GM12891 (cell line): ENCODE measurements around the gene USP1.

Experiments used
- DNase-seq: peaks from one replicate; pipeline ENCODE4 v3.0.0; 2011; ENCODE audit warnings: low spot score; ENCODE audit not compliant: insufficient read length
- FAIRE-seq: peaks from 2 replicates; lab custom pipeline; 2011; peaks lifted over from hg19 to GRCh38; lab: Jason Lieb, UNC
- PAX5 ChIP-seq: IDR thresholded peaks from 2 replicates; pipeline ENCODE4 v1.6.1; 2011; ENCODE audit warnings: low read length, moderate library complexity, mild to moderate bottlenecking; ENCODE audit not compliant: insufficient read depth, severe bottlenecking
- POLR2A ChIP-seq: IDR thresholded peaks from 2 replicates; pipeline ENCODE4 v1.6.1; 2011; ENCODE audit warnings: low read depth, low read length, control low read depth
- POLR2AphosphoS5 ChIP-seq: IDR thresholded peaks from 2 replicates; pipeline ENCODE4 v1.6.1; 2011; ENCODE audit warnings: low read depth, low read length, control low read depth
- POU2F2 ChIP-seq: IDR thresholded peaks from 2 replicates; pipeline ENCODE4 v1.6.1; 2011; ENCODE audit warnings: low read depth, mild to moderate bottlenecking, control low read depth, low read length, moderate library complexity
- SPI1 ChIP-seq: IDR thresholded peaks from 2 replicates; pipeline ENCODE4 v1.6.1; 2011; ENCODE audit warnings: low read depth, low read length, control low read depth
- TAF1 ChIP-seq: IDR thresholded peaks from 2 replicates; pipeline ENCODE4 v1.6.1; 2011; ENCODE audit warnings: low read depth, low read length, control low read depth

Gene USP1

GRCh38 chr1:62425041-62425440, 11.8 kb upstream of the USP1 start:
- DNase-seq = no peak

GRCh38 chr1:62426237-62426636, 10.6 kb upstream of the USP1 start:
- DNase-seq (no peak), FAIRE-seq (no peak)
- TF ChIP-seq POU2F2 (no peak), POLR2A (no peak), TAF1 (no peak), SPI1 (no peak), POLR2AphosphoS5 (no peak), PAX5 (no peak)

More at GRCh38 chr1:62425041-62425440, 11.8 kb upstream of the USP1 start:
- TF ChIP-seq TAF1 (no peak), SPI1 (no peak), POU2F2 (no peak), POLR2A (no peak), PAX5 (no peak), POLR2AphosphoS5 (no peak)
- peak; percentile 33 for FAIRE-seq

- FAIRE-seq = no peak
- no peak for TF ChIP-seq SPI1
- no peak for TF ChIP-seq TAF1
- TF ChIP-seq POU2F2 = no peak
- no peak for TF ChIP-seq PAX5
- TF ChIP-seq POLR2A = no peak
- no peak for TF ChIP-seq POLR2AphosphoS5
- no peak for DNase-seq
Observed at GRCh38 chr1:62426794-62427193, 10.1 kb upstream of the USP1 start.

- FAIRE-seq (no peak), DNase-seq (no peak)
- no peak for TF ChIP-seq TAF1
- TF ChIP-seq PAX5 = no peak
- TF ChIP-seq POLR2A = no peak
- TF ChIP-seq POLR2AphosphoS5 = no peak
- TF ChIP-seq SPI1 = no peak
- no peak for TF ChIP-seq POU2F2
Observed at GRCh38 chr1:62428351-62428750, 8.5 kb upstream of the USP1 start.

GRCh38 chr1:62429581-62429980, 7.3 kb upstream of the USP1 start:
- DNase-seq (no peak), FAIRE-seq (no peak)
- TF ChIP-seq SPI1 (no peak), POLR2A (no peak), POU2F2 (no peak), PAX5 (no peak)

GRCh38 chr1:62433861-62434617, 2.8 kb upstream of the USP1 start:
- FAIRE-seq (no peak), DNase-seq (no peak)
- TF ChIP-seq SPI1 = no peak
- no peak for TF ChIP-seq POLR2AphosphoS5
- no peak for TF ChIP-seq POLR2A
- no peak for TF ChIP-seq PAX5
- TF ChIP-seq POU2F2 = no peak
- no peak for TF ChIP-seq TAF1

GRCh38 chr1:62434618-62435001, 2.2 kb upstream of the USP1 start:
- no peak for DNase-seq
- FAIRE-seq = no peak
- TF ChIP-seq TAF1 (no peak), PAX5 (no peak), SPI1 (no peak), POLR2AphosphoS5 (no peak), POLR2A (no peak), POU2F2 (no peak)

GRCh38 chr1:62435231-62436038, 1.4 kb upstream of the USP1 start:
- DNase-seq = no peak
- FAIRE-seq = no peak
- TF ChIP-seq POLR2AphosphoS5 (no peak), TAF1 (no peak), POLR2A (no peak), POU2F2 (no peak), PAX5 (no peak), SPI1 (no peak)

- FAIRE-seq (no peak), DNase-seq (peak; percentile 57)
- TF ChIP-seq TAF1 (peak; percentile 95), PAX5 (peak; percentile 0), POU2F2 (peak; percentile 53), SPI1 (peak; percentile 36; the same call in 1 of the 2 replicates), POLR2A (peak; percentile 93), POLR2AphosphoS5 (peak; percentile 93)
Observed at GRCh38 chr1:62436039-62436465, 797 bp upstream of the USP1 start.

GRCh38 chr1:62437273-62437940, 558 bp downstream of the USP1 start:
- FAIRE-seq (no peak), DNase-seq (peak; percentile 15)
- TF ChIP-seq SPI1 (no peak), POU2F2 (0 out of 2 replicates have a peak, but pooled peaks have one; percentile 19)
